Left lung (tissue), 10 donors: Measurements from ENCODE around the gene CELF6. TPM values are rescaled to one million over a fixed set of nuclear protein-coding genes. Genes with fewer than 3 reads are reported as not detected.

ENCODE experiments used
- ATAC-seq: fragments of 200-7000 bp; cut with Tn5 transposase; one replicate; pipeline ENCODE4 v1.9.1; 2020; ENCODE audit warnings: moderate library complexity
- DNase-seq, 4 donors: peaks; one replicate each; pipeline ENCODE4 v3.0.0-alpha.2; 2013 to 2020
- H3K27ac ChIP-seq, 2 donors: fragments of 200-600 bp; sonication (generic) in 1 of 2; one replicate each; pipeline versions ENCODE4 v1.5.0 to v1.8.0; 2020 to 2021
- H3K27me3 ChIP-seq, 2 donors: fragments of 200-600 bp; sonication (generic) in 1 of 2; one replicate each; pipeline versions ENCODE4 v1.5.0 to v1.8.0; 2020 to 2021
- H3K36me3 ChIP-seq, 2 donors: fragments of 200-600 bp; sonication (generic) in 1 of 2; one replicate each; pipeline versions ENCODE4 v1.5.0 to v1.8.0; 2020 to 2021
- H3K4me1 ChIP-seq, 2 donors: fragments of 200-600 bp; one replicate each; pipeline ENCODE4 v1.8.0; 2021
- H3K4me3 ChIP-seq, 2 donors: fragments of 200-600 bp; sonication (generic) in 1 of 2; one replicate each; pipeline versions ENCODE4 v1.5.0 to v1.8.0; 2020 to 2021; ENCODE audit warnings: mild to moderate bottlenecking in 1 of 2
- H3K9me3 ChIP-seq, 2 donors: fragments of 200-600 bp; sonication (generic) in 1 of 2; one replicate each; pipeline versions ENCODE4 v1.5.0 to v1.8.0; 2020 to 2021
- CTCF ChIP-seq, 2 donors: fragments of 200-600 bp; sonication (generic) in 1 of 2; IDR thresholded peaks; one replicate each; pipeline versions ENCODE4 v1.5.0 to v1.8.0; 2021; ENCODE audit warnings: antibody characterized with exemption in 2 of 2
- intact Hi-C, 2 donors: fragments of 100-400 bp; cut with DNase I; formaldehyde crosslinking; loops; one replicate each; pipeline versions ENCODE4 v1.11.2 to v1.14.2; 2022
- polyA plus RNA-seq, 6 donors: library from polyadenylated mRNA; unstranded; fragments of 120-200 nt; gene quantifications; one replicate each; pipeline ENCODE4 v1.2.1, GENCODE V29; 2013; ENCODE audit not compliant: insufficient read length in 6 of 6
- total RNA-seq, 2 donors: library from RNA; stranded (reverse); fragmentation: NEBNext Ultra II Directional; extraction: Animal tissue kit (Norgen Biotek cat#: 25700); gene quantifications; one replicate each; pipeline ENCODE4 v1.2.1, GENCODE V29; 2021
- donor health status: DM: no; HTN: yes; CAD: no.
- donor health status: DM: no; HTN: no; CAD: no.

Gene CELF6
- total and polyA plus RNA-seq, 8 donors, result 1.3 to 4.7 (median 3.3) TPM

- no peak overlapping the region for H3K27ac ChIP-seq
- no peaks in the 10 kb centered on the region for H3K4me1 ChIP-seq
- ATAC-seq (no peak), DNase-seq (no peak)
- H3K4me3 ChIP-seq, result no peak overlapping the region
- TF ChIP-seq CTCF (IDR thresholded peaks at IDR 0.05), result no peak
- H3K9me3 ChIP-seq, result no peaks in the 10 kb centered on the region
- H3K27me3 ChIP-seq, result no peaks in the 10 kb centered on the region
- intact Hi-C loops, result loop anchor here in 1 of 2 donors (10.0 kb wide), 1 partner anchor 81 kb away; no protein-coding TSS in a partner anchor
- H3K36me3 ChIP-seq, result no peaks in the 10 kb centered on the region
These were observed 34.6 kb downstream of the CELF6 start for GRCh38 chr15:72285402-72285801.

- Histone ChIP-seq H3K27ac (no peak overlapping the region), H3K4me3 (no peak overlapping the region), H3K9me3 (no peaks in the 10 kb centered on the region), H3K27me3 (no peaks in the 10 kb centered on the region), H3K4me1 (no peaks in the 10 kb centered on the region), H3K36me3 (no peaks in the 10 kb centered on the region)
- intact Hi-C loops, result loop anchor here in 1 of 2 donors (10.0 kb wide), 1 partner anchor 80 kb away; no protein-coding TSS in a partner anchor
- ATAC-seq (no peak), DNase-seq (no peak)
- TF ChIP-seq CTCF (IDR thresholded peaks at IDR 0.05), result no peak
These were observed 35.2 kb downstream of the CELF6 start for GRCh38 chr15:72284781-72285180.

- no peak for ATAC-seq
These were observed 38.2 kb downstream of the CELF6 start for GRCh38 chr15:72281713-72282112.

GRCh38 chr15:72280751-72281150 lies 39.2 kb downstream of the CELF6 start:
- DNase-seq (no peak), ATAC-seq (no peak)
- H3K27ac ChIP-seq, result no peak overlapping the region
- TF ChIP-seq CTCF (IDR thresholded peaks at IDR 0.05), result no peak
- intact Hi-C loops, result loop anchor here in 1 of 2 donors (10.0 kb wide), 1 partner anchor 76 kb away; no protein-coding TSS in a partner anchor
- no peaks in the 10 kb centered on the region for H3K9me3 ChIP-seq
- H3K4me3 ChIP-seq, result no peak overlapping the region
- no peaks in the 10 kb centered on the region for H3K36me3 ChIP-seq
- no peaks in the 10 kb centered on the region for H3K4me1 ChIP-seq
- no peaks in the 10 kb centered on the region for H3K27me3 ChIP-seq

More at GRCh38 chr15:72281713-72282112, 38.2 kb downstream of the CELF6 start:
- Histone ChIP-seq H3K27ac (no peak overlapping the region), H3K4me1 (no peaks in the 10 kb centered on the region), H3K9me3 (no peaks in the 10 kb centered on the region), H3K27me3 (no peaks in the 10 kb centered on the region), H3K36me3 (no peaks in the 10 kb centered on the region), H3K4me3 (no peak overlapping the region)
- intact Hi-C loops, result loop anchor here in 1 of 2 donors (10.0 kb wide), 1 partner anchor 77 kb away; no protein-coding TSS in a partner anchor
- TF ChIP-seq CTCF (IDR thresholded peaks at IDR 0.05), result no peak
- no peak for DNase-seq

- TF ChIP-seq CTCF (IDR thresholded peaks at IDR 0.05), result no peak
- ATAC-seq (no peak), DNase-seq (no peak)
- intact Hi-C loops, result no loop called here
- Histone ChIP-seq H3K27ac (no peak overlapping the region), H3K36me3 (no peaks in the 10 kb centered on the region), H3K4me1 (no peaks in the 10 kb centered on the region), H3K9me3 (no peaks in the 10 kb centered on the region), H3K27me3 (no peaks in the 10 kb centered on the region), H3K4me3 (no peak overlapping the region)
These were observed 41.2 kb downstream of the CELF6 start for GRCh38 chr15:72278737-72279136.
